Measurements from ENCODE around the gene OGFR. TPM values are rescaled to one million over a fixed set of nuclear protein-coding genes. Genes with fewer than 3 reads are reported as not detected.

The OGFR gene
- total and polyA plus RNA-seq, 2 donors (not counting 1 experiment from before 2014, with no cell fraction given) = 71.7 to 102 TPM

DNA sequence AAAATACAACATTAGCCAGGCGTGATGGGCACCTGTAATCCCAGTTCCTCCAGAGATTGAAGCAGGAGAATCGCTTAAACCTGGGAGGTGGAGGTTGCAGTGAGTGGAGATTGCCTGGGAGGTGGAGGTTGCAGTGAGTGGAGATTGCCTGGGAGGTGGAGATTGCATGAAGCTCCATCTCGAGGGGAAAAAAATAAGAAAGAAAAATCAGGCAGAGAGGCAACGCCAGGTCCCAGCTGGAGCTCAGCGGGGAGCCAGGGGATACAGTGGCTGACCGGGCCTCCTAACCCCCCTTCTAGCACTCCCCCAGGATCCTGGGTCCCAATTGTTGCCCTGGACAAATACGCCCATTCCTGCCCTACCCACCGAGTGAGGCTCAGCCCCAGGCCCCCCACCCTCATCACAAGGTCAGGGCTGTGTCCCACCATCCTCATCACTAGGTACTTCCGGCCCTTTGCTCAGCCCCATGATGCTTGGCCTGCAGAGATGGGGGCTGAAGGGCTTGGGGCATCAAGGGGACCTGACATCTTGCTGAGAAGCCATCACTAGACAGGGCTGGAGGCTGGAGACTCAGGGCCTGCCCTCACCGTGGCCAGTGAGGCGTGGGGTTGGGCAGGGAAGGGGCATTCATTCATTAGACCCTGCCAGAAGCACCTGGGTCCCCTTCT, 1.9 kb downstream of the OGFR start:
- peak overlapping the region; percentile 88 for H3K9ac ChIP-seq (ENCODE audit: low read length)
- ChIA-PET POLR2A (interaction anchor here (0.6 kb wide), 1 partner anchor 504 kb away, joined by 6 read pairs; no protein-coding TSS in a partner anchor), CTCF (interaction anchor here (1.1 to 4.3 kb wide), 8 partner anchors 13 to 310 kb away, joined by 4 to 36 read pairs (median 16); no protein-coding TSS in a partner anchor)
- H3K27ac ChIP-seq (ENCODE audit: low read length in 2 of 2) = peak overlapping the region in 1 of 2 donors; percentile 63
- H3K4me3 ChIP-seq (ENCODE audit: control extremely low read depth in 1 of 5, extremely low read depth in 1 of 5, insufficient read depth in 1 of 5, low read depth in 2 of 5, low read length in 4 of 5) = peak overlapping the region in 3 of 5 experiments; percentile 69 to 82 (median 80)
- peaks cover 0 to 44% of the 10 kb centered on the region in 2 experiments for H3K36me3 ChIP-seq (replicated peaks in 1 of 2; ENCODE audit: control extremely low read depth in 1 of 2, control insufficient read depth in 1 of 2, extremely low read depth in 1 of 2, insufficient read depth in 2 of 2, low read length in 1 of 2)
- H2AFZ ChIP-seq (ENCODE audit: insufficient read depth, low read depth, low read length, poor library complexity, severe bottlenecking) = no peak overlapping the region
- no peak for TF ChIP-seq EZH2 (IDR thresholded peaks at IDR 0.05; ENCODE audit: borderline replicate concordance, insufficient read depth, low read depth, low read length, poor library complexity, severe bottlenecking)
- TF ChIP-seq, protein P1, sequence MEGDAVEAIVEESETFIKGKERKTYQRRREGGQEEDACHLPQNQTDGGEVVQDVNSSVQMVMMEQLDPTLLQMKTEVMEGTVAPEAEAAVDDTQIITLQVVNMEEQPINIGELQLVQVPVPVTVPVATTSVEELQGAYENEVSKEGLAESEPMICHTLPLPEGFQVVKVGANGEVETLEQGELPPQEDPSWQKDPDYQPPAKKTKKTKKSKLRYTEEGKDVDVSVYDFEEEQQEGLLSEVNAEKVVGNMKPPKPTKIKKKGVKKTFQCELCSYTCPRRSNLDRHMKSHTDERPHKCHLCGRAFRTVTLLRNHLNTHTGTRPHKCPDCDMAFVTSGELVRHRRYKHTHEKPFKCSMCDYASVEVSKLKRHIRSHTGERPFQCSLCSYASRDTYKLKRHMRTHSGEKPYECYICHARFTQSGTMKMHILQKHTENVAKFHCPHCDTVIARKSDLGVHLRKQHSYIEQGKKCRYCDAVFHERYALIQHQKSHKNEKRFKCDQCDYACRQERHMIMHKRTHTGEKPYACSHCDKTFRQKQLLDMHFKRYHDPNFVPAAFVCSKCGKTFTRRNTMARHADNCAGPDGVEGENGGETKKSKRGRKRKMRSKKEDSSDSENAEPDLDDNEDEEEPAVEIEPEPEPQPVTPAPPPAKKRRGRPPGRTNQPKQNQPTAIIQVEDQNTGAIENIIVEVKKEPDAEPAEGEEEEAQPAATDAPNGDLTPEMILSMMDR (IDR thresholded peaks at IDR 0.05) = no peak
- DNase-seq (no peak), ATAC-seq (ENCODE audit: low read depth) (no peak)
- H3K4me3 Mint-ChIP-seq = peak overlapping the region; percentile 82
- H3K27me3 ChIP-seq (replicated peaks in 1 of 4; ENCODE audit: control extremely low read depth in 1 of 4, control insufficient read depth in 3 of 4, insufficient read depth in 4 of 4, low read length in 3 of 4) = no peaks in the 10 kb centered on the region
- peak overlapping the region; percentile 89 for H3K4me2 ChIP-seq (replicated peaks; ENCODE audit: low read depth, low read length, poor library complexity, severe bottlenecking)
- peak overlapping the region; percentile 68 for H3K27ac Mint-ChIP-seq
- H3K9me3 ChIP-seq (ENCODE audit: control extremely low read depth in 1 of 3, control insufficient read depth in 2 of 3, insufficient read depth in 1 of 3, low read length in 2 of 3) = no peaks in the 10 kb centered on the region
- H3K9me3 Mint-ChIP-seq (ENCODE audit: insufficient read depth) = no peaks in the 10 kb centered on the region
- 83% methylated on average over 9 of the region's 11 CpGs for WGBS (ENCODE audit: insufficient coverage)
- H3K4me1 Mint-ChIP-seq = peaks cover 33% of the 10 kb centered on the region
- peaks cover 34% of the 10 kb centered on the region for H3K79me2 ChIP-seq (ENCODE audit: control insufficient read depth, insufficient read depth, low read length)
- H3K27me3 Mint-ChIP-seq = no peaks in the 10 kb centered on the region
- intact Hi-C loops (cut with micrococcal nuclease) = loop anchor here (5.0 kb wide), 2 partner anchors 189 to 504 kb away; partner anchors contain the start of gene ADRM1
- peaks cover 62% of the 10 kb centered on the region for H4K20me1 ChIP-seq (ENCODE audit: control insufficient read depth, insufficient read depth, low read length, poor library complexity, severe bottlenecking)
- H3K4me1 ChIP-seq (ENCODE audit: control insufficient read depth in 2 of 2, insufficient read depth in 2 of 2, low read length in 2 of 2) = peaks cover 17 to 38% of the 10 kb centered on the region in 2 donors

Measured in B cell (primary cell).